PC-9 (cell line): ENCODE measurements around the gene PLEKHB2. TPM values are rescaled to one million over a fixed set of nuclear protein-coding genes. Genes with fewer than 3 reads are reported as not detected.

Experiments
- BruUV-seq: library from RNA; stranded (reverse); fragments of 400-500 nt; replicated peaks from 2 replicates; lab custom pipeline; 2021; lab: Mats Ljungman, UMichigan
- CTCF ChIA-PET: fragments of 300-600 bp; sonication (Branson Sonifier 250); formaldehyde crosslinking; loops from one replicate; lab custom pipeline; 2022; ENCODE audit warnings: antibody characterized with exemption; lab: Charles Lee
- POLR2A ChIA-PET: fragments of 300-600 bp; sonication (Branson Sonifier 250); formaldehyde crosslinking; loops from one replicate; lab custom pipeline; 2022; ENCODE audit warnings: antibody characterized with exemption; ENCODE audit not compliant: unreplicated experiment; lab: Charles Lee
- DNase-seq, 2 experiments: peaks; one replicate each; pipeline versions ENCODE4 v3.0.0 to v3.0.0-alpha.2; 2015 to 2022; ENCODE audit warnings: mixed read lengths in 1 of 2
- H2AFZ ChIP-seq: fragments of 200-600 bp; sonication (generic); 2 replicates; pipeline ENCODE4 v1.8.1; 2017; ENCODE audit warnings: antibody characterized with exemption
- H3F3A ChIP-seq: fragments of 200-600 bp; sonication (generic); 2 replicates; pipeline ENCODE4 v1.8.1; 2017; ENCODE audit warnings: antibody characterized with exemption, mild to moderate bottlenecking, low read depth; ENCODE audit not compliant: insufficient read depth
- H3K27ac ChIP-seq: fragments of 200-600 bp; sonication (generic); 2 replicates; pipeline ENCODE4 v1.6.1; 2016; ENCODE audit warnings: mixed run types
- H3K27me3 ChIP-seq: fragments of 200-600 bp; sonication (generic); 2 replicates; pipeline ENCODE4 v1.6.1; 2016; ENCODE audit warnings: low read depth, mixed run types; ENCODE audit not compliant: insufficient read depth
- H3K36me3 ChIP-seq: fragments of 200-600 bp; sonication (generic); 2 replicates; pipeline ENCODE4 v1.6.1; 2016; ENCODE audit warnings: low read depth, mixed run types
- H3K4me1 ChIP-seq: fragments of 200-600 bp; sonication (generic); replicated peaks from 2 replicates; pipeline ENCODE4 v1.6.1; 2016; ENCODE audit warnings: mixed run types; ENCODE audit not compliant: insufficient read depth
- H3K4me2 ChIP-seq: fragments of 200-600 bp; sonication (generic); 2 replicates; pipeline ENCODE4 v1.6.1; 2017; ENCODE audit warnings: mixed run types
- H3K4me3 ChIP-seq: fragments of 200-600 bp; sonication (generic); 2 replicates; pipeline ENCODE4 v1.6.1; 2016; ENCODE audit warnings: mixed run types
- H3K79me2 ChIP-seq: fragments of 200-600 bp; sonication (generic); 2 replicates; pipeline ENCODE4 v1.6.1; 2017; ENCODE audit warnings: low read depth, mixed run types
- H3K9me2 ChIP-seq: fragments of 200-600 bp; sonication (generic); 2 replicates; pipeline ENCODE4 v1.8.1; 2017; ENCODE audit warnings: mild to moderate bottlenecking; ENCODE audit not compliant: insufficient read depth
- H3K9me3 ChIP-seq: fragments of 200-600 bp; sonication (generic); 2 replicates; pipeline ENCODE4 v1.8.1; 2016; ENCODE audit warnings: low read depth; ENCODE audit not compliant: insufficient read depth
- H4K20me1 ChIP-seq: fragments of 200-600 bp; sonication (generic); 2 replicates; pipeline ENCODE4 v1.8.1; 2017; ENCODE audit not compliant: insufficient read depth
- EZH2 ChIP-seq: fragments of 200-600 bp; sonication (generic); IDR thresholded peaks from 2 replicates; pipeline ENCODE4 v1.8.0; 2017; ENCODE audit warnings: antibody characterized with exemption, low read depth
- intact Hi-C: fragments of 100-400 bp; cut with micrococcal nuclease; formaldehyde crosslinking; loops from one replicate; pipeline ENCODE4 v1.10.0; 2022; ENCODE audit not compliant: unreplicated experiment
- total RNA-seq: library from RNA; stranded (reverse); gene quantifications from 2 replicates; pipeline ENCODE4 v1.2.3, GENCODE V29; 2021
- TF ChIP-seq, protein P1 (sequence below): fragments of 200-600 bp; sonication (generic); conservative IDR thresholded peaks from 2 replicates; pipeline ENCODE4 v1.6.1; 2017; ENCODE audit warnings: mixed run types, antibody characterized with exemption, mild to moderate bottlenecking, moderate library complexity

Gene PLEKHB2
- total RNA-seq, 1 experiment from 2014 or later, result 46.2 TPM

- H3K4me1 ChIP-seq, result no peaks in the 10 kb centered on the region
- intact Hi-C loops, result no loop called here
- H3K9me3 ChIP-seq, result no peaks in the 10 kb centered on the region
- H3K27ac ChIP-seq, result no peak overlapping the region
- peaks cover 73% of the 10 kb centered on the region for H4K20me1 ChIP-seq
- no peak overlapping the region for H3K4me2 ChIP-seq
- peaks cover 97% of the 10 kb centered on the region for H3K79me2 ChIP-seq
- no peak overlapping the region for H2AFZ ChIP-seq
- H3F3A ChIP-seq, result peaks cover 5% of the 10 kb centered on the region; the same call in 1 of the 2 replicates
- ChIA-PET CTCF (no interaction called here), POLR2A (no interaction called here)
- no peaks in the 10 kb centered on the region for H3K27me3 ChIP-seq
- no peak for DNase-seq
- peaks cover 9% of the 10 kb centered on the region; the same call in 1 of the 2 replicates for H3K36me3 ChIP-seq
- no peak overlapping the region for H3K4me3 ChIP-seq
- no peaks in the 10 kb centered on the region for H3K9me2 ChIP-seq
- BruUV-seq, result no TSS peak
- TF ChIP-seq, protein P1, sequence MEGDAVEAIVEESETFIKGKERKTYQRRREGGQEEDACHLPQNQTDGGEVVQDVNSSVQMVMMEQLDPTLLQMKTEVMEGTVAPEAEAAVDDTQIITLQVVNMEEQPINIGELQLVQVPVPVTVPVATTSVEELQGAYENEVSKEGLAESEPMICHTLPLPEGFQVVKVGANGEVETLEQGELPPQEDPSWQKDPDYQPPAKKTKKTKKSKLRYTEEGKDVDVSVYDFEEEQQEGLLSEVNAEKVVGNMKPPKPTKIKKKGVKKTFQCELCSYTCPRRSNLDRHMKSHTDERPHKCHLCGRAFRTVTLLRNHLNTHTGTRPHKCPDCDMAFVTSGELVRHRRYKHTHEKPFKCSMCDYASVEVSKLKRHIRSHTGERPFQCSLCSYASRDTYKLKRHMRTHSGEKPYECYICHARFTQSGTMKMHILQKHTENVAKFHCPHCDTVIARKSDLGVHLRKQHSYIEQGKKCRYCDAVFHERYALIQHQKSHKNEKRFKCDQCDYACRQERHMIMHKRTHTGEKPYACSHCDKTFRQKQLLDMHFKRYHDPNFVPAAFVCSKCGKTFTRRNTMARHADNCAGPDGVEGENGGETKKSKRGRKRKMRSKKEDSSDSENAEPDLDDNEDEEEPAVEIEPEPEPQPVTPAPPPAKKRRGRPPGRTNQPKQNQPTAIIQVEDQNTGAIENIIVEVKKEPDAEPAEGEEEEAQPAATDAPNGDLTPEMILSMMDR, result no peak
- TF ChIP-seq EZH2, result no peak
Observed at GRCh38 chr2:131115752-131116151, 10.6 kb downstream of the PLEKHB2 start.

GRCh38 chr2:131120815-131121317 is 15.7 kb downstream of the PLEKHB2 start:
- no peak for DNase-seq
- Histone ChIP-seq H3K9me2 (no peaks in the 10 kb centered on the region), H3K4me2 (no peak overlapping the region), H3K79me2 (peaks cover 69% of the 10 kb centered on the region), H3K4me1 (no peaks in the 10 kb centered on the region), H4K20me1 (peaks cover 61% of the 10 kb centered on the region), H3K27me3 (no peaks in the 10 kb centered on the region), H3K36me3 (no peaks in the 10 kb centered on the region), H3F3A (peaks cover 5% of the 10 kb centered on the region; the same call in 1 of the 2 replicates), H3K9me3 (no peaks in the 10 kb centered on the region), H3K4me3 (no peak overlapping the region), H3K27ac (no peak overlapping the region), H2AFZ (no peak overlapping the region)
- no peak for TF ChIP-seq EZH2
- TF ChIP-seq, protein P1, result no peak
- CTCF ChIA-PET, result no interaction called here
- no TSS peak for BruUV-seq
- intact Hi-C loops, result no loop called here
- POLR2A ChIA-PET, result no interaction called here

GRCh38 chr2:131121464-131121863 is 16.3 kb downstream of the PLEKHB2 start:
- intact Hi-C loops, result no loop called here
- CTCF ChIA-PET, result no interaction called here

More at GRCh38 chr2:131121464-131121863, 16.3 kb downstream of the PLEKHB2 start:
- Histone ChIP-seq H4K20me1 (peaks cover 61% of the 10 kb centered on the region), H3K9me3 (no peaks in the 10 kb centered on the region), H3K36me3 (peaks cover 2% of the 10 kb centered on the region; the same call in 1 of the 2 replicates), H3K4me1 (no peaks in the 10 kb centered on the region), H3K79me2 (peaks cover 64% of the 10 kb centered on the region), H3F3A (peaks cover 5% of the 10 kb centered on the region; the same call in 1 of the 2 replicates), H3K4me3 (no peak overlapping the region), H2AFZ (no peak overlapping the region), H3K9me2 (no peaks in the 10 kb centered on the region), H3K4me2 (no peak overlapping the region), H3K27ac (no peak overlapping the region), H3K27me3 (no peaks in the 10 kb centered on the region)
- TF ChIP-seq EZH2, result no peak
- TF ChIP-seq, protein P1, result no peak
- no TSS peak for BruUV-seq
- no peak for DNase-seq
- POLR2A ChIA-PET, result no interaction called here
